Caco-2 (cell line): ENCODE results near the gene GULP1. TPM values are rescaled to one million over a fixed set of nuclear protein-coding genes. Genes with fewer than 3 reads are reported as not detected.

Source experiments
- BruUV-seq: library from RNA; stranded (reverse); fragments of 400-500 nt; replicated peaks from 2 replicates; lab custom pipeline; 2021; lab: Mats Ljungman, UMichigan
- CTCF ChIA-PET: fragments of 300-600 bp; sonication (Branson Sonifier 250); formaldehyde crosslinking; loops from one replicate; lab custom pipeline; 2022; ENCODE audit warnings: antibody characterized with exemption; lab: Charles Lee
- POLR2A ChIA-PET: fragments of 300-600 bp; sonication (Branson Sonifier 250); formaldehyde crosslinking; loops from one replicate; lab custom pipeline; 2022; ENCODE audit warnings: antibody characterized with exemption; lab: Charles Lee
- DNase-seq, 2 experiments: peaks; one replicate each; pipeline versions ENCODE4 v3.0.0 to v3.0.0-alpha.2; 2020 to 2022
- H3K27me3 ChIP-seq: replicated peaks from 2 replicates; pipeline ENCODE4 v1.6.0; 2011; ENCODE audit warnings: low read length; ENCODE audit not compliant: control insufficient read depth, insufficient read depth
- H3K36me3 ChIP-seq: 2 replicates; pipeline ENCODE4 v1.5.1; 2011; ENCODE audit warnings: low read length; ENCODE audit not compliant: control insufficient read depth, insufficient read depth
- H3K4me1 ChIP-seq: fragments of 250-450 bp; sonication (Bioruptor Pico); 2 replicates; pipeline ENCODE4 v1.5.1; 2020; ENCODE audit warnings: mild to moderate bottlenecking
- H3K4me3 ChIP-seq: 2 replicates; pipeline ENCODE4 v1.5.1; 2011; ENCODE audit warnings: low read depth, mild to moderate bottlenecking, control low read depth, low read length
- H3K9me3 ChIP-seq: fragments of 250-450 bp; sonication (Bioruptor Pico); 2 replicates; pipeline ENCODE4 v1.5.1; 2020; ENCODE audit warnings: mild to moderate bottlenecking, moderate library complexity
- H3K27ac Mint-ChIP-seq: one replicate; pipeline ENCODE4 v1.8.0; 2022; ENCODE audit warnings: mixed read lengths; ENCODE audit not compliant: unreplicated experiment
- H3K27me3 Mint-ChIP-seq: one replicate; pipeline ENCODE4 v1.8.0; 2022; ENCODE audit warnings: mixed read lengths; ENCODE audit not compliant: insufficient read depth, unreplicated experiment
- H3K36me3 Mint-ChIP-seq: one replicate; pipeline ENCODE4 v1.8.0; 2022; ENCODE audit warnings: mild to moderate bottlenecking, mixed read lengths; ENCODE audit not compliant: insufficient read depth, unreplicated experiment
- H3K4me1 Mint-ChIP-seq: one replicate; pipeline ENCODE4 v1.8.0; 2022; ENCODE audit warnings: low read depth, mixed read lengths; ENCODE audit not compliant: unreplicated experiment
- H3K4me3 Mint-ChIP-seq: one replicate; pipeline ENCODE4 v1.8.0; 2022; ENCODE audit warnings: mild to moderate bottlenecking, moderate library complexity, mixed read lengths; ENCODE audit not compliant: unreplicated experiment
- H3K9me3 Mint-ChIP-seq: one replicate; pipeline ENCODE4 v1.8.0; 2022; ENCODE audit warnings: mixed read lengths; ENCODE audit not compliant: unreplicated experiment
- intact Hi-C: fragments of 100-400 bp; cut with micrococcal nuclease; formaldehyde crosslinking; loops from one replicate; pipeline ENCODE4 v1.10.0; 2022; ENCODE audit not compliant: unreplicated experiment
- total RNA-seq: library from RNA; stranded (reverse); gene quantifications from 2 replicates; pipeline ENCODE4 v1.2.3, GENCODE V29; 2022
- TF ChIP-seq, protein P1 (sequence below), 2 experiments: fragments of 200-600 bp in 1 of 2; IDR thresholded peaks; 1 replicate in 1 of 2; 2 replicates in 1 of 2; pipeline versions ENCODE4 v1.5.1 to v1.8.0; 2011 to 2022; ENCODE audit warnings: antibody characterized with exemption in 1 of 2, control low read depth in 1 of 2, inconsistent platforms in 1 of 2, low read depth in 1 of 2, low read length in 1 of 2, mild to moderate bottlenecking in 1 of 2, moderate library complexity in 1 of 2; ENCODE audit not compliant: insufficient read depth in 1 of 2, severe bottlenecking in 1 of 2, unreplicated experiment in 1 of 2

GULP1 gene
- total RNA-seq, 1 experiment from 2014 or later = 32.4 TPM

DNA sequence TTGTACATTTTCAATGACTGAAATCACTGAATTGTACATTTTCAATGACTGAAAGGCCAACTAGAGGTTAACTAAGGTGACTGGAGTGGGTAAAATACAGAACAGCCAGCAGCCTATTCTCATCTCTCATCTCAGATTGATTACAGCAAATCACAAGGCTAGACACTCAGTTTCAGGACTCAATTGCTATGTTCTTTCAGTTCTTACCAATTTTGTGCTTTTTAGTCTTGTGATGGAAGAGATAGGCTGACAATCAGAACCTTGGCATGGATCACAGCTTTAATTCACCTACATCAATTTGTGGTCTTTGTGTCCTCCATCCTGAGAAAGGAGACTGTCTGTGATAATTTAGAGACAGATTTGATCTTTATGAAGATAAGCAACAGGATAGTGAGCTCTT lies 124.7 kb downstream of the GULP1 start:
- H3K4me1 Mint-ChIP-seq = peaks cover 16% of the 10 kb centered on the region
- H3K4me3 Mint-ChIP-seq = no peak overlapping the region
- BruUV-seq = no TSS peak
- TF ChIP-seq, protein P1, sequence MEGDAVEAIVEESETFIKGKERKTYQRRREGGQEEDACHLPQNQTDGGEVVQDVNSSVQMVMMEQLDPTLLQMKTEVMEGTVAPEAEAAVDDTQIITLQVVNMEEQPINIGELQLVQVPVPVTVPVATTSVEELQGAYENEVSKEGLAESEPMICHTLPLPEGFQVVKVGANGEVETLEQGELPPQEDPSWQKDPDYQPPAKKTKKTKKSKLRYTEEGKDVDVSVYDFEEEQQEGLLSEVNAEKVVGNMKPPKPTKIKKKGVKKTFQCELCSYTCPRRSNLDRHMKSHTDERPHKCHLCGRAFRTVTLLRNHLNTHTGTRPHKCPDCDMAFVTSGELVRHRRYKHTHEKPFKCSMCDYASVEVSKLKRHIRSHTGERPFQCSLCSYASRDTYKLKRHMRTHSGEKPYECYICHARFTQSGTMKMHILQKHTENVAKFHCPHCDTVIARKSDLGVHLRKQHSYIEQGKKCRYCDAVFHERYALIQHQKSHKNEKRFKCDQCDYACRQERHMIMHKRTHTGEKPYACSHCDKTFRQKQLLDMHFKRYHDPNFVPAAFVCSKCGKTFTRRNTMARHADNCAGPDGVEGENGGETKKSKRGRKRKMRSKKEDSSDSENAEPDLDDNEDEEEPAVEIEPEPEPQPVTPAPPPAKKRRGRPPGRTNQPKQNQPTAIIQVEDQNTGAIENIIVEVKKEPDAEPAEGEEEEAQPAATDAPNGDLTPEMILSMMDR (IDR thresholded peaks at IDR 0.05; ENCODE audit: insufficient read depth in 1 of 2, low read depth in 1 of 2, low read length in 1 of 2, severe bottlenecking in 1 of 2, unreplicated experiment in 1 of 2) = no peak
- no peaks in the 10 kb centered on the region for H3K27me3 Mint-ChIP-seq
- H3K36me3 Mint-ChIP-seq = no peaks in the 10 kb centered on the region
- H3K27me3 ChIP-seq = no peaks in the 10 kb centered on the region
- ChIA-PET CTCF (no interaction called here), POLR2A (no interaction called here)
- no peaks in the 10 kb centered on the region for H3K36me3 ChIP-seq
- H3K4me1 ChIP-seq = peaks cover 14% of the 10 kb centered on the region
- 0 out of 2 replicates have a peak, but pooled peaks cover 3% of the 10 kb centered on the region for H3K9me3 ChIP-seq
- intact Hi-C loops = no loop called here
- peaks cover 10% of the 10 kb centered on the region for H3K9me3 Mint-ChIP-seq
- no peak for DNase-seq
- no peak overlapping the region for H3K27ac Mint-ChIP-seq
- no peak overlapping the region for H3K4me3 ChIP-seq

DNA sequence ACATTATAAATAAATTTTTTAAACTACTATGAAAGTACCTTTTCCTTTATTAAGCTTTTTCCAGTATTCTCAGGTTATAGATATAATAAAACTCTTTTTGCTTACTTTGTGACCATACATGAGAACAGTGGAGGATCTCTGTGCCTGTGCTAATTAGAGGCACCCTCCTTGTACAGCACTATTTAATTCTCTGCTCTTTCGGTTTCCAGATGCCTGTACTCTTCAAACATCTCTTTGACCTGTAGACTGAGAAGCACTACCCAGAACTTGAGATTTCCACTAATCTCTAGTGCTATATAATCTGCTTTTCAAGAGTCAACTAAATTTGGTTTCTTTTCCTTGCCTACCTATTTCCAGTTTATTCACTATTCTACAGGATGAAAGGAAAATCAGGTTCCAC lies 131.1 kb downstream of the GULP1 start:
- intact Hi-C loops = no loop called here
- Histone ChIP-seq H3K9me3 (0 out of 2 replicates have a peak, but pooled peaks cover 3% of the 10 kb centered on the region), H3K36me3 (no peaks in the 10 kb centered on the region), H3K4me1 (0 out of 2 replicates have a peak, but pooled peaks cover 4% of the 10 kb centered on the region), H3K27me3 (no peaks in the 10 kb centered on the region), H3K4me3 (no peak overlapping the region)
- Mint-ChIP-seq H3K27me3 (no peaks in the 10 kb centered on the region), H3K4me3 (no peak overlapping the region), H3K36me3 (no peaks in the 10 kb centered on the region), H3K4me1 (peaks cover 7% of the 10 kb centered on the region), H3K9me3 (peaks cover 22% of the 10 kb centered on the region), H3K27ac (no peak overlapping the region)
- TF ChIP-seq, protein P1 (IDR thresholded peaks at IDR 0.05; ENCODE audit: insufficient read depth in 1 of 2, low read depth in 1 of 2, low read length in 1 of 2, severe bottlenecking in 1 of 2, unreplicated experiment in 1 of 2) = no peak
- BruUV-seq = no TSS peak
- ChIA-PET CTCF (no interaction called here), POLR2A (no interaction called here)
- no peak for DNase-seq

DNA sequence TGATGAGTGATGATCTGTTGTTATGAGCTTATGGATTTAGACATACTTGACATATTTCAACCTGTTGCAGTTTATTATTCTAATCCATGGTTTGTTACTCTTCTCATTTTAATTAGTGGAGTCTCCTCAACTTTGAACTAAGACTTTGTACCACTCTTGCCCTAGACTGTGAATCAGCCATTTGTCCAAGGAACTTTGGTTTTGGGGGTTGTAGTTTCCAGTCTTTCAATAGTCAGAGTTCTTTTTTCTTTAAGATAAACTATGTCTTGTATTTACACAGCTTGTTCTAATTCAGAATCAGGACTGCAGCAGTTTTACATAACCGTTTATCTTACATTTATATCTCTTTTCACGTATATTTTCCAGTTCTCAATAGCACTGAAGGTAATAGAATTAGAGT lies 133.6 kb downstream of the GULP1 start:
- Mint-ChIP-seq H3K4me3 (no peak overlapping the region), H3K36me3 (no peaks in the 10 kb centered on the region), H3K9me3 (peaks cover 18% of the 10 kb centered on the region), H3K27me3 (no peaks in the 10 kb centered on the region), H3K4me1 (peaks cover 7% of the 10 kb centered on the region), H3K27ac (no peak overlapping the region)
- TF ChIP-seq, protein P1 (IDR thresholded peaks at IDR 0.05; ENCODE audit: insufficient read depth in 1 of 2, low read depth in 1 of 2, low read length in 1 of 2, severe bottlenecking in 1 of 2, unreplicated experiment in 1 of 2) = no peak
- ChIA-PET CTCF (no interaction called here), POLR2A (no interaction called here)
- BruUV-seq = no TSS peak
- Histone ChIP-seq H3K9me3 (no peaks in the 10 kb centered on the region), H3K4me3 (no peak overlapping the region), H3K4me1 (0 out of 2 replicates have a peak, but pooled peaks cover 4% of the 10 kb centered on the region), H3K27me3 (no peaks in the 10 kb centered on the region), H3K36me3 (no peaks in the 10 kb centered on the region)
- DNase-seq = no peak
- intact Hi-C loops = no loop called here
